Stimulated activated effector memory CD8-positive, alpha-beta T cell treated with anti-CD3 and anti-CD28 coated beads, Interleukin-12 subunit alpha, Interleukin-12 subunit beta, amount 100 ng/mL, for 72 hours (primary cell): ENCODE results near the gene FHIT.
"Not testable (repeated sequence)": the region's sequence is repeated elsewhere in the genome, so short reads cannot be mapped to it uniquely, and the experiment has no call there.

Source experiments
- ATAC-seq: fragments of 150-1000 bp; cut with Tn5 transposase; 2 replicates; pipeline ENCODE4 v1.10.0; 2021
- DNase-seq, 2 donors: peaks; one replicate each; pipeline ENCODE4 v3.0.0; 2021 to 2022; ENCODE audit warnings: low spot score in 2 of 2
- H3K27ac Mint-ChIP-seq: one replicate; pipeline ENCODE4 v1.8.0; 2022; ENCODE audit warnings: mild to moderate bottlenecking, mixed read lengths
- H3K36me3 Mint-ChIP-seq: one replicate; pipeline ENCODE4 v1.8.0; 2022; ENCODE audit warnings: mild to moderate bottlenecking, mixed read lengths
- H3K4me1 Mint-ChIP-seq: one replicate; pipeline ENCODE4 v1.8.0; 2022; ENCODE audit warnings: mixed read lengths
- H3K4me3 Mint-ChIP-seq: one replicate; pipeline ENCODE4 v1.8.0; 2022; ENCODE audit warnings: mild to moderate bottlenecking, mixed read lengths
- H3K9me3 Mint-ChIP-seq: one replicate; pipeline ENCODE4 v1.8.0; 2022; ENCODE audit warnings: mixed read lengths

Gene FHIT

DNA sequence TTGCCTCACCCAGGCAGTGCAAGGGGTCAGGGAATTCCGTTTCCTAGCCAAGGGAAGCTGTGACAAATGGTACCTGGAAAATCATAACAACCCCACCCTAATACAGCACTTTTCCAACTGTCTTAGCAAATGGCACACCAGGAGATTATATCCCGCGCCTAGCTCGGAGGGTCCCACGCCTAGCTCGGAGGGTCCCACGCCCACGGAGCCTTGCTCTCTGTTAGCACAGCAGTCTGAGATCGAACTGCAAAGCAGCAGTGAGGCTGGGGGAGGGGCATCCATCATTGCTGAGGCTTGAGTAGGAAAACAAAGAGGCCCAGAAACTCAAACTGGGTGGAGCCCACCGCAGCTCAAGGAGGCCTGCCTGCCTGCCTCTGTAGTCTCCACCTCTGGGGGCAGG is 208.1 kb downstream of the FHIT start:
- no peak for ATAC-seq
- DNase-seq: no peak
- Mint-ChIP-seq H3K36me3 (no peaks in the 10 kb centered on the region), H3K9me3 (peaks cover 3% of the 10 kb centered on the region), H3K4me1 (no peaks in the 10 kb centered on the region), H3K27ac (no peak overlapping the region), H3K4me3 (no peak overlapping the region)

GRCh38 chr3:61040618-61041017 is 210.6 kb downstream of the FHIT start:
- H3K4me3 Mint-ChIP-seq: no peak overlapping the region
- no peaks in the 10 kb centered on the region for H3K36me3 Mint-ChIP-seq
- ATAC-seq (no peak), DNase-seq (no peak)
- H3K27ac Mint-ChIP-seq: no peak overlapping the region
- no peaks in the 10 kb centered on the region for H3K4me1 Mint-ChIP-seq
- H3K9me3 Mint-ChIP-seq: peaks cover 3% of the 10 kb centered on the region

- Mint-ChIP-seq H3K4me1 (no peaks in the 10 kb centered on the region), H3K9me3 (peaks cover 2% of the 10 kb centered on the region), H3K36me3 (no peaks in the 10 kb centered on the region), H3K4me3 (no peak overlapping the region), H3K27ac (no peak overlapping the region)
- DNase-seq (no peak), ATAC-seq (no peak)
Observed at GRCh38 chr3:61035573-61035972, 215.7 kb downstream of the FHIT start.

- no peaks in the 10 kb centered on the region for H3K4me1 Mint-ChIP-seq
- ATAC-seq (no peak), DNase-seq (no peak)
- no peak overlapping the region for H3K27ac Mint-ChIP-seq
- H3K4me3 Mint-ChIP-seq: no peak overlapping the region
- H3K36me3 Mint-ChIP-seq: no peaks in the 10 kb centered on the region
- H3K9me3 Mint-ChIP-seq: peaks cover 4% of the 10 kb centered on the region
Observed at GRCh38 chr3:61032991-61033390, 218.3 kb downstream of the FHIT start.

GRCh38 chr3:61031503-61031902 is 219.7 kb downstream of the FHIT start:
- ATAC-seq (no peak), DNase-seq (no peak)
- Mint-ChIP-seq H3K9me3 (peaks cover 4% of the 10 kb centered on the region), H3K4me1 (no peaks in the 10 kb centered on the region), H3K27ac (no peak overlapping the region), H3K36me3 (no peaks in the 10 kb centered on the region), H3K4me3 (no peak overlapping the region)

GRCh38 chr3:61030469-61031035 is 220.7 kb downstream of the FHIT start:
- no peak overlapping the region for H3K4me3 Mint-ChIP-seq
- H3K9me3 Mint-ChIP-seq: peaks cover 4% of the 10 kb centered on the region
- DNase-seq (no peak), ATAC-seq (no peak)
- no peaks in the 10 kb centered on the region for H3K4me1 Mint-ChIP-seq
- H3K27ac Mint-ChIP-seq: no peak overlapping the region
- H3K36me3 Mint-ChIP-seq: no peaks in the 10 kb centered on the region

- Mint-ChIP-seq H3K9me3 (peaks cover 4% of the 10 kb centered on the region), H3K4me1 (no peaks in the 10 kb centered on the region)
- no peak for DNase-seq
Observed at GRCh38 chr3:61029194-61029593, 222.1 kb downstream of the FHIT start.

DNA sequence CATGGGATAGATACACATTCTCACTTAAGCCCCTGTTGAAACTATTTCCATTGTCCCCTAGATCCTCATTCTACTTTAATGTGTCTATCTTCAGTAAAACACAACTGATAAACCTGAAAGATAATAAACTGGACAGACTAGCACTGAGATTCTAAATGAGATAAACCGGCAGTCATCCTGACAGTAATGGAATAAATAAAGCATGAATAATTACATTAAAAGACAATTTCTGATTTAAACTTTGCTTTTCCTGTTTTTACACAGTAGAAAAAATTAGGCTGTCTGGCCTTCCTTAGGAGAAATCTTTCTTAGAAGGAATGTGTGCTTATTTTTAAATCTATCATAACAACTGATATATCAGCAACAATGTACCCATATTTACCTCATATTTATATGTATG is 232.4 kb downstream of the FHIT start:
- peaks cover 19% of the 10 kb centered on the region for H3K9me3 Mint-ChIP-seq
- DNase-seq (no peak), ATAC-seq (no peak)
- H3K4me1 Mint-ChIP-seq: no peaks in the 10 kb centered on the region
- H3K4me3 Mint-ChIP-seq: no peak overlapping the region
- H3K36me3 Mint-ChIP-seq: no peaks in the 10 kb centered on the region
- no peak overlapping the region for H3K27ac Mint-ChIP-seq

More at GRCh38 chr3:61029194-61029593, 222.1 kb downstream of the FHIT start:
- no peak overlapping the region for H3K27ac Mint-ChIP-seq
- no peaks in the 10 kb centered on the region for H3K36me3 Mint-ChIP-seq
- H3K4me3 Mint-ChIP-seq: no peak overlapping the region
- no peak for ATAC-seq

GRCh38 chr3:61017028-61017427 is 234.2 kb downstream of the FHIT start:
- H3K27ac Mint-ChIP-seq, DNase-seq, H3K4me3 Mint-ChIP-seq, ATAC-seq, H3K36me3 Mint-ChIP-seq, H3K4me1 Mint-ChIP-seq: not testable (repeated sequence)
- H3K9me3 Mint-ChIP-seq: peaks cover 12% of the 10 kb centered on the region

GRCh38 chr3:61015859-61016258 is 235.4 kb downstream of the FHIT start:
- H3K4me3 Mint-ChIP-seq: no peak overlapping the region
- no peaks in the 10 kb centered on the region for H3K4me1 Mint-ChIP-seq
- DNase-seq: no peak
- H3K36me3 Mint-ChIP-seq: no peaks in the 10 kb centered on the region
- H3K27ac Mint-ChIP-seq: no peak overlapping the region
- H3K9me3 Mint-ChIP-seq: peaks cover 7% of the 10 kb centered on the region
- ATAC-seq: no peak

- Mint-ChIP-seq H3K9me3 (peaks cover 7% of the 10 kb centered on the region), H3K36me3 (no peaks in the 10 kb centered on the region), H3K4me1 (no peaks in the 10 kb centered on the region), H3K4me3 (no peak overlapping the region), H3K27ac (no peak overlapping the region)
- ATAC-seq (no peak), DNase-seq (no peak)
Observed at GRCh38 chr3:61015408-61015807, 235.8 kb downstream of the FHIT start.

DNA sequence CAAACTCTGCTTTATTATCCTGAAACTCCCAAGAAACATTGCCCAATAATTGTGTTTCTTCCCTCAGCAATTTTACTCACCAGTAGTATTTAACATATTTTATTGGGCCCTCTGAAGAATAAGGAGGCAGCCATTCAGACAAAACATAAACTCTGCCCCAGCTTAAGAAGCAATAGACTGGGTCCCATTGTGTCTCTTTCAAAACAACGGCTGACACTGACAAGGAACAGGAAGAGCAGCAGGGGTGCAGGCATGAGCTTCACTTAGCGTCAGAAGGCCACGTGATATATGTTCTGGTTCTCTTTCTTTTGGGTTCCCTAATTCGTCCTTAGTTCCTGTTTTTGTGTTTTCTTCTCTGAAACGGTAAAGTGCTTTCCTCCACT is 242.3 kb downstream of the FHIT start:
- no peaks in the 10 kb centered on the region for H3K4me1 Mint-ChIP-seq
- no peaks in the 10 kb centered on the region for H3K36me3 Mint-ChIP-seq
- no peak overlapping the region for H3K4me3 Mint-ChIP-seq
- DNase-seq (no peak), ATAC-seq (no peak)
- no peak overlapping the region for H3K27ac Mint-ChIP-seq
- peaks cover 7% of the 10 kb centered on the region for H3K9me3 Mint-ChIP-seq

- Mint-ChIP-seq H3K36me3 (no peaks in the 10 kb centered on the region), H3K4me1 (no peaks in the 10 kb centered on the region), H3K9me3 (peaks cover 7% of the 10 kb centered on the region), H3K4me3 (no peak overlapping the region), H3K27ac (no peak overlapping the region)
- ATAC-seq (no peak), DNase-seq (no peak)
Observed at GRCh38 chr3:61008153-61008997, 242.9 kb downstream of the FHIT start.

DNA sequence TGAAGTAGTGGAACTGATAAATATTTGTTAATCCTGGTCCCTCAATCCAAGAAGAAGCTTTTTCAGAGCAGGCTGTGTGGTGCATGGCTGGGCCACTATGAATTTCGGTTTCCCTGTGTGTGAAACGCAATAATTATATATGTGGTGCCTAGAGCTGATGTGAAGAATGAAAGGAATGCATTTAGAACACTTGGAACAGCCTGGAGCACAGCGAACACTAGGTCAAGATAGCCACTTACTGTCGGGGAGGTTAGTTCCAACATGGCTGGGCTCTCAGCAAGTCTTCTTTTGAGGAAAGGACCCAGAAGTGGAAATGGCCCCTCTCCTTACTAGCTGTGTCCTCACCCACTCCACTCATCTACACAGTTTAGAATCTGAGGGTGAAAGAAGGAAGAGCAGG is 245.7 kb downstream of the FHIT start:
- no peak for ATAC-seq
- H3K4me3 Mint-ChIP-seq: no peak overlapping the region

DNA sequence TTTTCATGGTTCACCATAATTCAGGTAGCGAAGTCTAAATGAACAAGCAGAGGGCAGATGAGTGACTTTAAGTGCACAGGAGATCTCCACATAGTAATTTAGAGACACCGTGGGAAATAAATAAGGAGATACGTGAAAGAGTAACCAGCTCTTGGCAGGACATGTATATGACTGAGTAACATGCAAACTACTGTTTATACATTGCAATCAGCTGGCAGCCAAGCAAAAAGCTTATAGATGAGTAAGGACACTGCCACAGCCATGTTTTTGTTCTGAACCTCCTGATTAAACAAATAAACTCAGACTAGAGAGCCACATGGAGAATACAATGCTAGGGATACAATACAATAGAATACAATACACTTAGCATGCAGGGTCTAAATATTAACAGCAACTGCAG is 252.4 kb downstream of the FHIT start:
- ATAC-seq (no peak), DNase-seq (no peak)
- Mint-ChIP-seq H3K9me3 (peaks cover 4% of the 10 kb centered on the region), H3K4me1 (no peaks in the 10 kb centered on the region), H3K27ac (no peak overlapping the region), H3K4me3 (no peak overlapping the region), H3K36me3 (no peaks in the 10 kb centered on the region)

More for the DNA sequence above, 245.7 kb downstream of the FHIT start:
- Mint-ChIP-seq H3K9me3 (peaks cover 4% of the 10 kb centered on the region), H3K4me1 (no peaks in the 10 kb centered on the region), H3K27ac (no peak overlapping the region), H3K36me3 (no peaks in the 10 kb centered on the region)
- no peak for DNase-seq

DNA sequence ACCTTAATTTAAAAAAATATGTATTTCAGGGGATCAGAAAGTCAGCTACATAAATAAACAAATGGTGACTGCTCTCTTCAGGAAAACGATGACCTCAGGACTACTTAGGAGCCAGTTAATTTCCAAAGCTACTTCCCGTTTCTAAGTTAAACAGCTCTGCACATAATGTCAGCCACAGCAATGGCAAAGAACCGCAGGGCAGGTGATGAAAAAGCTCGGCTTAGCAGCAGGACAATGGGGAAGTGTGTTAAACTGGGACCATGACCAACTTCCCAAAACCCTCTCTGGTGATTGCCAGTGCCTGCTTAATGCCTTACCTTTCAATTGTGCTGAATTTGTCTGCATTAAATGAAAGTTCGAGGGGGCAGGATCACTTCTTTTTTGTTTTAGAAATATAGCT is 258.9 kb downstream of the FHIT start:
- DNase-seq: no peak
- Mint-ChIP-seq H3K36me3 (no peaks in the 10 kb centered on the region), H3K4me3 (no peak overlapping the region), H3K27ac (no peak overlapping the region), H3K9me3 (peaks cover 16% of the 10 kb centered on the region), H3K4me1 (no peaks in the 10 kb centered on the region)
- no peak for ATAC-seq
